ENCODE measurements around the gene TRAF7. TPM values are rescaled to one million over a fixed set of nuclear protein-coding genes. Genes with fewer than 3 reads are reported as not detected.

TRAF7 gene
- total RNA-seq, 6 experiments from 2014 or later = 40.9 to 56.2 (median 46.2) TPM

- ATAC-seq = peak in 1 of 4 donors; percentile 2
- Histone ChIP-seq H3K9me3 (no peaks in the 10 kb centered on the region), H3K27me3 (no peaks in the 10 kb centered on the region), H3K27ac (no peak overlapping the region), H3K36me3 (peaks cover 0 to 6% (median 0%) of the 10 kb centered on the region in 4 donors), H3K4me1 (no peaks in the 10 kb centered on the region), H3K4me3 (no peak overlapping the region)
- TF ChIP-seq POLR2A (IDR thresholded peaks at IDR 0.05) = no peak
- no peak for TF ChIP-seq CTCF (IDR thresholded peaks at IDR 0.05)
- DNase-seq = no peak
- no CpG with 5 or more reads among the region's 46 CpGs for WGBS (ENCODE audit: insufficient coverage, low coverage, low lambda C conversion rate, missing lambda C conversion rate)
- intact Hi-C loops (cut with DNase I) = no loop called here
These were observed 25.7 kb downstream of the TRAF7 start for GRCh38 chr16:2180962-2181923.

GRCh38 chr16:2181952-2182351 is 26.4 kb downstream of the TRAF7 start:
- no peaks in the 10 kb centered on the region for H3K4me1 ChIP-seq
- H3K9me3 ChIP-seq = no peaks in the 10 kb centered on the region
- no peak for DNase-seq
- H3K27me3 ChIP-seq = no peaks in the 10 kb centered on the region
- no peak overlapping the region for H3K27ac ChIP-seq
- intact Hi-C loops (cut with DNase I) = no loop called here
- no peaks in the 10 kb centered on the region for H3K36me3 ChIP-seq
- no CpG with 5 or more reads among the region's 20 CpGs for WGBS (ENCODE audit: insufficient coverage, low coverage, low lambda C conversion rate, missing lambda C conversion rate)
- H3K4me3 ChIP-seq = no peak overlapping the region
- no peak for TF ChIP-seq POLR2A (IDR thresholded peaks at IDR 0.05)
- no peak for TF ChIP-seq CTCF (IDR thresholded peaks at IDR 0.05)
- no peak for ATAC-seq

- Histone ChIP-seq H3K36me3 (no peaks in the 10 kb centered on the region), H3K4me3 (no peak overlapping the region), H3K27ac (no peak overlapping the region), H3K9me3 (no peaks in the 10 kb centered on the region), H3K4me1 (no peaks in the 10 kb centered on the region), H3K27me3 (no peaks in the 10 kb centered on the region)
- DNase-seq (no peak), ATAC-seq (no peak)
- WGBS (ENCODE audit: insufficient coverage, low coverage, low lambda C conversion rate, missing lambda C conversion rate) = 90% methylated on average over 2 of the region's 30 CpGs
- no peak for TF ChIP-seq POLR2A (IDR thresholded peaks at IDR 0.05)
- intact Hi-C loops (cut with DNase I) = no loop called here
These were observed 28.1 kb downstream of the TRAF7 start for GRCh38 chr16:2183671-2184070.

GRCh38 chr16:2184346-2184745 is 28.8 kb downstream of the TRAF7 start:
- DNase-seq = no peak
- no peaks in the 10 kb centered on the region for H3K36me3 ChIP-seq
- 60% methylated on average over 2 of the region's 19 CpGs for WGBS (ENCODE audit: insufficient coverage, low coverage, low lambda C conversion rate, missing lambda C conversion rate)

More at GRCh38 chr16:2184346-2184745, 28.8 kb downstream of the TRAF7 start:
- Histone ChIP-seq H3K4me1 (no peaks in the 10 kb centered on the region), H3K9me3 (no peaks in the 10 kb centered on the region), H3K4me3 (no peak overlapping the region), H3K27me3 (no peaks in the 10 kb centered on the region), H3K27ac (no peak overlapping the region)
- no peak for ATAC-seq
- TF ChIP-seq CTCF (IDR thresholded peaks at IDR 0.05) (no peak), POLR2A (IDR thresholded peaks at IDR 0.05) (no peak)
- intact Hi-C loops (cut with DNase I) = no loop called here
